Measurements from ENCODE around the gene ALK. TPM values are rescaled to one million over a fixed set of nuclear protein-coding genes. Genes with fewer than 3 reads are reported as not detected.

Gene ALK
- total and polyA plus RNA-seq, 2 donors (not counting 1 experiment from before 2014, with no cell fraction given) = not detected

GRCh38 chr2:29782549-29783458, 138.6 kb downstream of the ALK start:
- Histone ChIP-seq H2AFZ (ENCODE audit: insufficient read depth, low read depth, low read length, poor library complexity, severe bottlenecking) (no peak overlapping the region), H3K27ac (ENCODE audit: low read length in 2 of 2) (no peak overlapping the region), H3K4me1 (ENCODE audit: control insufficient read depth in 2 of 2, insufficient read depth in 2 of 2, low read length in 2 of 2) (no peaks in the 10 kb centered on the region), H3K36me3 (replicated peaks in 1 of 2; ENCODE audit: control extremely low read depth in 1 of 2, control insufficient read depth in 1 of 2, extremely low read depth in 1 of 2, insufficient read depth in 2 of 2, low read length in 1 of 2) (no peaks in the 10 kb centered on the region), H3K79me2 (ENCODE audit: control insufficient read depth, insufficient read depth, low read length) (no peaks in the 10 kb centered on the region), H3K27me3 (replicated peaks in 1 of 4; ENCODE audit: control extremely low read depth in 1 of 4, control insufficient read depth in 3 of 4, insufficient read depth in 4 of 4, low read length in 3 of 4) (peaks cover 0 to 3% (median 0%) of the 10 kb centered on the region in 4 experiments), H3K4me3 (ENCODE audit: control extremely low read depth in 1 of 5, extremely low read depth in 1 of 5, insufficient read depth in 1 of 5, low read depth in 2 of 5, low read length in 4 of 5) (no peak overlapping the region), H4K20me1 (ENCODE audit: control insufficient read depth, insufficient read depth, low read length, poor library complexity, severe bottlenecking) (no peaks in the 10 kb centered on the region), H3K4me2 (replicated peaks; ENCODE audit: low read depth, low read length, poor library complexity, severe bottlenecking) (no peak overlapping the region), H3K9ac (ENCODE audit: low read length) (no peak overlapping the region), H3K9me3 (ENCODE audit: control extremely low read depth in 1 of 3, control insufficient read depth in 2 of 3, insufficient read depth in 1 of 3, low read length in 2 of 3) (no peaks in the 10 kb centered on the region)
- Mint-ChIP-seq H3K27me3 (peaks cover 19% of the 10 kb centered on the region), H3K4me3 (no peak overlapping the region), H3K27ac (no peak overlapping the region), H3K9me3 (ENCODE audit: insufficient read depth) (no peaks in the 10 kb centered on the region), H3K4me1 (no peaks in the 10 kb centered on the region)
- ATAC-seq (ENCODE audit: low read depth) (no peak), DNase-seq (no peak)
- ChIA-PET POLR2A (no interaction called here), CTCF (no interaction called here)
- TF ChIP-seq EZH2 (IDR thresholded peaks at IDR 0.05; ENCODE audit: borderline replicate concordance, insufficient read depth, low read depth, low read length, poor library complexity, severe bottlenecking) = no peak
- no peak for TF ChIP-seq CTCF (IDR thresholded peaks at IDR 0.05)
- 89% methylated on average over 5 of the region's 7 CpGs for WGBS (ENCODE audit: insufficient coverage)
- intact Hi-C loops (cut with micrococcal nuclease) = no loop called here

- Mint-ChIP-seq H3K27me3 (peaks cover 19% of the 10 kb centered on the region), H3K4me3 (no peak overlapping the region), H3K27ac (no peak overlapping the region), H3K9me3 (ENCODE audit: insufficient read depth) (no peaks in the 10 kb centered on the region), H3K4me1 (no peaks in the 10 kb centered on the region)
- no peak for ATAC-seq (ENCODE audit: low read depth)
- 100% methylated on average over 1 of the region's 1 CpG for WGBS (ENCODE audit: insufficient coverage)
- H3K36me3 ChIP-seq (replicated peaks in 1 of 2; ENCODE audit: control extremely low read depth in 1 of 2, control insufficient read depth in 1 of 2, extremely low read depth in 1 of 2, insufficient read depth in 2 of 2, low read length in 1 of 2) = no peaks in the 10 kb centered on the region
- H2AFZ ChIP-seq (ENCODE audit: insufficient read depth, low read depth, low read length, poor library complexity, severe bottlenecking) = no peak overlapping the region
- no peaks in the 10 kb centered on the region for H4K20me1 ChIP-seq (ENCODE audit: control insufficient read depth, insufficient read depth, low read length, poor library complexity, severe bottlenecking)
- no peaks in the 10 kb centered on the region for H3K79me2 ChIP-seq (ENCODE audit: control insufficient read depth, insufficient read depth, low read length)
- no peaks in the 10 kb centered on the region for H3K9me3 ChIP-seq (ENCODE audit: control extremely low read depth in 1 of 3, control insufficient read depth in 2 of 3, insufficient read depth in 1 of 3, low read length in 2 of 3)
- POLR2A ChIA-PET = no interaction called here
- H3K27ac ChIP-seq (ENCODE audit: low read length in 2 of 2) = no peak overlapping the region
- no peak for DNase-seq
- no peak overlapping the region for H3K4me2 ChIP-seq (replicated peaks; ENCODE audit: low read depth, low read length, poor library complexity, severe bottlenecking)
- TF ChIP-seq EZH2 (IDR thresholded peaks at IDR 0.05; ENCODE audit: borderline replicate concordance, insufficient read depth, low read depth, low read length, poor library complexity, severe bottlenecking) = no peak
- TF ChIP-seq CTCF (IDR thresholded peaks at IDR 0.05) = no peak
- peaks cover 0 to 3% (median 0%) of the 10 kb centered on the region in 4 experiments for H3K27me3 ChIP-seq (replicated peaks in 1 of 4; ENCODE audit: control extremely low read depth in 1 of 4, control insufficient read depth in 3 of 4, insufficient read depth in 4 of 4, low read length in 3 of 4)
- CTCF ChIA-PET = no interaction called here
- H3K4me3 ChIP-seq (ENCODE audit: control extremely low read depth in 1 of 5, extremely low read depth in 1 of 5, insufficient read depth in 1 of 5, low read depth in 2 of 5, low read length in 4 of 5) = no peak overlapping the region
- intact Hi-C loops (cut with micrococcal nuclease) = no loop called here
- H3K4me1 ChIP-seq (ENCODE audit: control insufficient read depth in 2 of 2, insufficient read depth in 2 of 2, low read length in 2 of 2) = no peaks in the 10 kb centered on the region
- H3K9ac ChIP-seq (ENCODE audit: low read length) = no peak overlapping the region
These were observed 139.3 kb downstream of the ALK start for GRCh38 chr2:29782087-29782486.
